ENCODE measurements around the gene CATSPER3.

DNA sequence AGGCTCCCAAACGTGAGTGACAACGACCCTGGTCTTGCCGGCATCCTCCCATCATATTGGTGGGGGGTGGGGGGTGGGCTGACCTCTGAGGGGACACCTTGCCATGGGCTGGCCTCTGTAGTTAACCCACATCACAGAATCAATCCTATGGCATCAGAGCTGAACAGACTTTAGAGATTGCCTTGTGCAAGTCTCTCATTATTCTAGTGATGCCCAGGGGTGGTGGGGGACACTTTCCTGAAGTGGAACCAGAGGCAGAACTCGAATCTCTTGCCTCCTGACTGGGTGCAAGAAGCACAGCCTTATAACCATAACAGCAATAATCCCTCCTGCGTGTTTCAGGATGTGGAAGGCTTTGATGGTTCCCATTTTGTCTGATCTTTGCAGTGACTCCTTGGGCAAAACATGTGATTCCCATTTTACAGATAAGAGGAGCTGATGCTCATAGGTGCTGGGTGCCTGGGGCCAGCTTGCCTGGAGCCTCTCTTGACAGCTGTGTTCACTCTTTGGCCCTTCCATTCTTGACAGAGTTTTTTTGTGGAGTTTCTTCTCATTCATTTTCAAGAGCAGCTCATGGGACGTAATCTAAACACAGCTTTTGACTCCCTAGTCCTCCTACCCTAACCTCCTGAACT is 84.9 kb downstream of the CATSPER3 start:
- no peak for TF ChIP-seq EZH2 (IDR thresholded peaks at IDR 0.05; ENCODE audit: low read depth)
- TF ChIP-seq, protein P1, sequence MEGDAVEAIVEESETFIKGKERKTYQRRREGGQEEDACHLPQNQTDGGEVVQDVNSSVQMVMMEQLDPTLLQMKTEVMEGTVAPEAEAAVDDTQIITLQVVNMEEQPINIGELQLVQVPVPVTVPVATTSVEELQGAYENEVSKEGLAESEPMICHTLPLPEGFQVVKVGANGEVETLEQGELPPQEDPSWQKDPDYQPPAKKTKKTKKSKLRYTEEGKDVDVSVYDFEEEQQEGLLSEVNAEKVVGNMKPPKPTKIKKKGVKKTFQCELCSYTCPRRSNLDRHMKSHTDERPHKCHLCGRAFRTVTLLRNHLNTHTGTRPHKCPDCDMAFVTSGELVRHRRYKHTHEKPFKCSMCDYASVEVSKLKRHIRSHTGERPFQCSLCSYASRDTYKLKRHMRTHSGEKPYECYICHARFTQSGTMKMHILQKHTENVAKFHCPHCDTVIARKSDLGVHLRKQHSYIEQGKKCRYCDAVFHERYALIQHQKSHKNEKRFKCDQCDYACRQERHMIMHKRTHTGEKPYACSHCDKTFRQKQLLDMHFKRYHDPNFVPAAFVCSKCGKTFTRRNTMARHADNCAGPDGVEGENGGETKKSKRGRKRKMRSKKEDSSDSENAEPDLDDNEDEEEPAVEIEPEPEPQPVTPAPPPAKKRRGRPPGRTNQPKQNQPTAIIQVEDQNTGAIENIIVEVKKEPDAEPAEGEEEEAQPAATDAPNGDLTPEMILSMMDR (conservative IDR thresholded peaks at IDR 0.05), result no peak

All from PC-9 (cell line).